Measurements from ENCODE around the gene PFKP.

DNA sequence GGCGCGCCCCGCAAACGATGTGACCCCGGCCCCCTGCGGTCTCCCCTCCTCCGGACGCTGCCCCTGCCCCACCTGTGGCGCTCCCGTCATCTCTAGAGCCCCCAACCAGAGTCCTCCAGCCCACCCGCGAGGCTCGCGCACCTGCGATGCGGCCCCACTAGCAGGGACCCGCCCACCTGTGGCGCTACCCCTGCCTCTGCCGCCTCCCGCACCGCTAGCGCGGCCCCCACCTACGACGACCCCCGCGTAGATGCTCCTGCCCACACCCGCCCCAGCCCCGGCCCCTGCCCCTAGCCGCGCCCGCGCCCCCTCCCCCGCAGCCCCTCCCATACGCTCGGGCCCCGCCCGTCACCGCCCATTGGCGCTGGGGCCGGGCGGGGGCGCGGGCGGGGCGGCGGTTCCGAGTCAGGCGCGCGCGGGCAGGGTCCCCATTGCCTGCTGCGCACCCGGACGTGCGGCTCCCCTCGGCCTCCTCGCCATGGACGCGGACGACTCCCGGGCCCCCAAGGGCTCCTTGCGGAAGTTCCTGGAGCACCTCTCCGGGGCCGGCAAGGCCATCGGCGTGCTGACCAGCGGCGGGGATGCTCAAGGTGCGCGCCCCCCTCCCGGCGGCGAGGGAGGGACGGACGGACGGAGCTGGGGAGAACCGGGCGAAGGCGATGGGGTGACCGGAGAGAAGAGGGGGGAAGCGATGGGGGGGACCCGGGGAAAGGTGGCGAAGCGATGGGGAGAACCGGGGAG, at the start of gene PFKP:
- TF ChIP-seq MAFK (IDR thresholded peaks at IDR 0.05; ENCODE audit: partially characterized antibody), result no peak
- no peak for TF ChIP-seq CEBPB (IDR thresholded peaks at IDR 0.05)
- TF ChIP-seq, protein P1, sequence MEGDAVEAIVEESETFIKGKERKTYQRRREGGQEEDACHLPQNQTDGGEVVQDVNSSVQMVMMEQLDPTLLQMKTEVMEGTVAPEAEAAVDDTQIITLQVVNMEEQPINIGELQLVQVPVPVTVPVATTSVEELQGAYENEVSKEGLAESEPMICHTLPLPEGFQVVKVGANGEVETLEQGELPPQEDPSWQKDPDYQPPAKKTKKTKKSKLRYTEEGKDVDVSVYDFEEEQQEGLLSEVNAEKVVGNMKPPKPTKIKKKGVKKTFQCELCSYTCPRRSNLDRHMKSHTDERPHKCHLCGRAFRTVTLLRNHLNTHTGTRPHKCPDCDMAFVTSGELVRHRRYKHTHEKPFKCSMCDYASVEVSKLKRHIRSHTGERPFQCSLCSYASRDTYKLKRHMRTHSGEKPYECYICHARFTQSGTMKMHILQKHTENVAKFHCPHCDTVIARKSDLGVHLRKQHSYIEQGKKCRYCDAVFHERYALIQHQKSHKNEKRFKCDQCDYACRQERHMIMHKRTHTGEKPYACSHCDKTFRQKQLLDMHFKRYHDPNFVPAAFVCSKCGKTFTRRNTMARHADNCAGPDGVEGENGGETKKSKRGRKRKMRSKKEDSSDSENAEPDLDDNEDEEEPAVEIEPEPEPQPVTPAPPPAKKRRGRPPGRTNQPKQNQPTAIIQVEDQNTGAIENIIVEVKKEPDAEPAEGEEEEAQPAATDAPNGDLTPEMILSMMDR (IDR thresholded peaks at IDR 0.05), result no peak
- TF ChIP-seq MYC (IDR thresholded peaks at IDR 0.05; ENCODE audit: borderline replicate concordance, low read length), result no peak
- TF ChIP-seq POLR2A (IDR thresholded peaks at IDR 0.05; ENCODE audit: low read length), result peak; percentile 78
- no peak for TF ChIP-seq RCOR1 (IDR thresholded peaks at IDR 0.05; ENCODE audit: low read depth, low read length)
- TF ChIP-seq RFX5 (IDR thresholded peaks at IDR 0.05), result no peak
- TF ChIP-seq TFCP2L1 (CRISPR knock-in tag; IDR thresholded peaks at IDR 0.05), result no peak

Measured in A549 (cell line).